ENCODE results near the gene C4orf50.

The C4orf50 gene

DNA sequence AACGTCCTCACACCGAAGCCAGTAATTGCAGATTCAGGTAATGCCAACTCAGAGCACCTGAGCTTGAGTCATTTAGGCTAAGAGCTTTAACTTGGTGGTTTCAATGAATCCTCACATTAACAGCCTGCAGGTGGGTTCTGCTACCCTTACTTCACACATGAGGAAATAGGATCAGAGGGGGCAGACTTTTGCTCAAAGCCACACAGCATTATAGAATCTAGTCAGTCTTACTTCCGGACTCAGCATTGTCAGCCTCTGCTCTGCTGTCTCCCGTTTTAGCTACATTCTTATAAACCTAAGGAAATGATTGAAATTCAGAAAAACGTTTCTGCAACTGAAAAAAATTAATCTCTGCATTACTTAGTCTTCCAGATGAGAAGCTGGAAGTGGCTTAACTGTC, 6.0 kb downstream of the C4orf50 start:
- no peak for ATAC-seq
- TF ChIP-seq PPARA (CRISPR knock-in tag; IDR thresholded peaks at IDR 0.05; ENCODE audit: borderline replicate concordance) (no peak), ESRRG (CRISPR knock-in tag; IDR thresholded peaks at IDR 0.05) (no peak), CSDC2 (CRISPR knock-in tag; IDR thresholded peaks at IDR 0.05) (no peak), OSR1 (CRISPR knock-in tag; IDR thresholded peaks at IDR 0.05) (no peak), ZFP30 (CRISPR knock-in tag; IDR thresholded peaks at IDR 0.05) (no peak), BACH2 (CRISPR knock-in tag; IDR thresholded peaks at IDR 0.05; ENCODE audit: borderline replicate concordance) (no peak), ISL1 (CRISPR knock-in tag; IDR thresholded peaks at IDR 0.05) (no peak), TOX (CRISPR knock-in tag; IDR thresholded peaks at IDR 0.05; ENCODE audit: borderline replicate concordance) (no peak), ZFP3 (CRISPR knock-in tag; IDR thresholded peaks at IDR 0.05) (no peak)
- TF ChIP-seq, protein P1, sequence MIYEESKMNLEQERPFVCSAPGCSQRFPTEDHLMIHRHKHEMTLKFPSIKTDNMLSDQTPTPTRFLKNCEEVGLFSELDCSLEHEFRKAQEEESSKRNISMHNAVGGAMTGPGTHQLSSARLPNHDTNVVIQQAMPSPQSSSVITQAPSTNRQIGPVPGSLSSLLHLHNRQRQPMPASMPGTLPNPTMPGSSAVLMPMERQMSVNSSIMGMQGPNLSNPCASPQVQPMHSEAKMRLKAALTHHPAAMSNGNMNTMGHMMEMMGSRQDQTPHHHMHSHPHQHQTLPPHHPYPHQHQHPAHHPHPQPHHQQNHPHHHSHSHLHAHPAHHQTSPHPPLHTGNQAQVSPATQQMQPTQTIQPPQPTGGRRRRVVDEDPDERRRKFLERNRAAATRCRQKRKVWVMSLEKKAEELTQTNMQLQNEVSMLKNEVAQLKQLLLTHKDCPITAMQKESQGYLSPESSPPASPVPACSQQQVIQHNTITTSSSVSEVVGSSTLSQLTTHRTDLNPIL (CRISPR knock-in tag; IDR thresholded peaks at IDR 0.05; ENCODE audit: low read depth), result no peak
- TF ChIP-seq, protein P2, sequence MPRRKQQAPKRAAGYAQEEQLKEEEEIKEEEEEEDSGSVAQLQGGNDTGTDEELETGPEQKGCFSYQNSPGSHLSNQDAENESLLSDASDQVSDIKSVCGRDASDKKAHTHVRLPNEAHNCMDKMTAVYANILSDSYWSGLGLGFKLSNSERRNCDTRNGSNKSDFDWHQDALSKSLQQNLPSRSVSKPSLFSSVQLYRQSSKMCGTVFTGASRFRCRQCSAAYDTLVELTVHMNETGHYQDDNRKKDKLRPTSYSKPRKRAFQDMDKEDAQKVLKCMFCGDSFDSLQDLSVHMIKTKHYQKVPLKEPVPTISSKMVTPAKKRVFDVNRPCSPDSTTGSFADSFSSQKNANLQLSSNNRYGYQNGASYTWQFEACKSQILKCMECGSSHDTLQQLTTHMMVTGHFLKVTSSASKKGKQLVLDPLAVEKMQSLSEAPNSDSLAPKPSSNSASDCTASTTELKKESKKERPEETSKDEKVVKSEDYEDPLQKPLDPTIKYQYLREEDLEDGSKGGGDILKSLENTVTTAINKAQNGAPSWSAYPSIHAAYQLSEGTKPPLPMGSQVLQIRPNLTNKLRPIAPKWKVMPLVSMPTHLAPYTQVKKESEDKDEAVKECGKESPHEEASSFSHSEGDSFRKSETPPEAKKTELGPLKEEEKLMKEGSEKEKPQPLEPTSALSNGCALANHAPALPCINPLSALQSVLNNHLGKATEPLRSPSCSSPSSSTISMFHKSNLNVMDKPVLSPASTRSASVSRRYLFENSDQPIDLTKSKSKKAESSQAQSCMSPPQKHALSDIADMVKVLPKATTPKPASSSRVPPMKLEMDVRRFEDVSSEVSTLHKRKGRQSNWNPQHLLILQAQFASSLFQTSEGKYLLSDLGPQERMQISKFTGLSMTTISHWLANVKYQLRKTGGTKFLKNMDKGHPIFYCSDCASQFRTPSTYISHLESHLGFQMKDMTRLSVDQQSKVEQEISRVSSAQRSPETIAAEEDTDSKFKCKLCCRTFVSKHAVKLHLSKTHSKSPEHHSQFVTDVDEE (CRISPR knock-in tag; IDR thresholded peaks at IDR 0.05), result no peak

DNA sequence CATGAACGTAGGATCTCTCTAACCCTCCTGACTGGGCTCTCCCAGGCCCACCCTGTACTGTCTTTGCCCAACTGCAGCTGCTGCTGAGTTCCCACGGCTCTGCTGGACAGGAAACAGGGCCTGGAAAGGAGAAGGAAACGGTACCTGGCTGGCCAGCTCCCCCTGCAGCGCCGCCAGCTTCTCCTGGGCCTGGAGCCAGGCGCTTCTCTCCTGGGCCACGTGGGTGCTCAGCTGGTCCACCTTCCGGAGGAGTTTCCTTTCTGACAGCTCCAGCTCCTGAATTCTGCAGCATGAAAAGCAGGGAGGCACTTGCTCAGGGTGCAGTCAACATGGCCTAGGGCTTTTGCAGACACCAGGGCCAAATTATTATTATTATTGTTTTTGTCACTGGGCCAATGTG, 6.5 kb downstream of the C4orf50 start:
- no peak for TF ChIP-seq ESRRG (CRISPR knock-in tag; IDR thresholded peaks at IDR 0.05)
- TF ChIP-seq ARNTL (CRISPR knock-in tag; IDR thresholded peaks at IDR 0.05; ENCODE audit: borderline replicate concordance, low read depth), result no peak
- no peak for TF ChIP-seq OSR1 (CRISPR knock-in tag; IDR thresholded peaks at IDR 0.05)
- no peak for TF ChIP-seq ZFP30 (CRISPR knock-in tag; IDR thresholded peaks at IDR 0.05)
- no peak for TF ChIP-seq RARB (CRISPR knock-in tag; IDR thresholded peaks at IDR 0.05)
- no peak for TF ChIP-seq TCF4 (CRISPR knock-in tag; IDR thresholded peaks at IDR 0.05; ENCODE audit: borderline replicate concordance)
- TF ChIP-seq BACH2 (CRISPR knock-in tag; IDR thresholded peaks at IDR 0.05; ENCODE audit: borderline replicate concordance), result no peak
- TF ChIP-seq, protein P3, sequence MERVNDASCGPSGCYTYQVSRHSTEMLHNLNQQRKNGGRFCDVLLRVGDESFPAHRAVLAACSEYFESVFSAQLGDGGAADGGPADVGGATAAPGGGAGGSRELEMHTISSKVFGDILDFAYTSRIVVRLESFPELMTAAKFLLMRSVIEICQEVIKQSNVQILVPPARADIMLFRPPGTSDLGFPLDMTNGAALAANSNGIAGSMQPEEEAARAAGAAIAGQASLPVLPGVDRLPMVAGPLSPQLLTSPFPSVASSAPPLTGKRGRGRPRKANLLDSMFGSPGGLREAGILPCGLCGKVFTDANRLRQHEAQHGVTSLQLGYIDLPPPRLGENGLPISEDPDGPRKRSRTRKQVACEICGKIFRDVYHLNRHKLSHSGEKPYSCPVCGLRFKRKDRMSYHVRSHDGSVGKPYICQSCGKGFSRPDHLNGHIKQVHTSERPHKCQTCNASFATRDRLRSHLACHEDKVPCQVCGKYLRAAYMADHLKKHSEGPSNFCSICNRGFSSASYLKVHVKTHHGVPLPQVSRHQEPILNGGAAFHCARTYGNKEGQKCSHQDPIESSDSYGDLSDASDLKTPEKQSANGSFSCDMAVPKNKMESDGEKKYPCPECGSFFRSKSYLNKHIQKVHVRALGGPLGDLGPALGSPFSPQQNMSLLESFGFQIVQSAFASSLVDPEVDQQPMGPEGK (CRISPR knock-in tag; IDR thresholded peaks at IDR 0.05; ENCODE audit: borderline replicate concordance), result no peak
- no peak for TF ChIP-seq ZFP3 (CRISPR knock-in tag; IDR thresholded peaks at IDR 0.05)
- TF ChIP-seq CSDC2 (CRISPR knock-in tag; IDR thresholded peaks at IDR 0.05), result no peak
- TF ChIP-seq TOX (CRISPR knock-in tag; IDR thresholded peaks at IDR 0.05; ENCODE audit: borderline replicate concordance), result no peak
- no peak for TF ChIP-seq GLIS3 (CRISPR knock-in tag; IDR thresholded peaks at IDR 0.05)
- TF ChIP-seq ISL1 (CRISPR knock-in tag; IDR thresholded peaks at IDR 0.05), result no peak
- TF ChIP-seq SNAI2 (CRISPR knock-in tag; IDR thresholded peaks at IDR 0.05), result no peak
- ATAC-seq, result no peak

DNA sequence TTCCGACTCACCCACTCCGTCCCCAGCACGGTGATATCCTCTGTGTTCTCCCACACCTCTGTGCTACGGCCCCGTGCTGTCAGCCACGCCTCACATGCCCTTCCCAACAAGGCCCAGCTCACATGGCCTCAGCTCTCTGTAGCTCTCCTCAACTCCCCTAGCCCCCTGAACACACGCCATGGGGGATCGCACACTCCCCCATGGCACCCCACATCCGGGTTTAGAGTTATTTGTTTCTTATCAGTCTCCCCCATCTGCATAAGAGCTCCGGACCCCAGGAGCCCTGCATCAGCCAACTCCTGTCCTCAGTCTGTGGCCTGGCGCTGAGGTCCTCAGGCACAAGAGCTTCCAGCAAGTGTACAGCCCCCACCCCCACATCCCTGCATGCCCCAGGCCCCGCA, 7.0 kb downstream of the C4orf50 start:
- TF ChIP-seq SNAI2 (CRISPR knock-in tag; IDR thresholded peaks at IDR 0.05) (no peak), CSDC2 (CRISPR knock-in tag; IDR thresholded peaks at IDR 0.05) (no peak), ZNF565 (CRISPR knock-in tag; conservative IDR thresholded peaks at IDR 0.05; ENCODE audit: low read depth) (no peak), ZNF8 (CRISPR knock-in tag; IDR thresholded peaks at IDR 0.05) (no peak), ESRRG (CRISPR knock-in tag; IDR thresholded peaks at IDR 0.05) (no peak), ZC3H10 (CRISPR knock-in tag; IDR thresholded peaks at IDR 0.05) (no peak), ZFP3 (CRISPR knock-in tag; IDR thresholded peaks at IDR 0.05) (no peak), TCF4 (CRISPR knock-in tag; IDR thresholded peaks at IDR 0.05; ENCODE audit: borderline replicate concordance) (no peak), OSR1 (CRISPR knock-in tag; IDR thresholded peaks at IDR 0.05) (no peak)
- TF ChIP-seq, protein P1 (CRISPR knock-in tag; IDR thresholded peaks at IDR 0.05; ENCODE audit: low read depth), result no peak
- TF ChIP-seq, protein P4, sequence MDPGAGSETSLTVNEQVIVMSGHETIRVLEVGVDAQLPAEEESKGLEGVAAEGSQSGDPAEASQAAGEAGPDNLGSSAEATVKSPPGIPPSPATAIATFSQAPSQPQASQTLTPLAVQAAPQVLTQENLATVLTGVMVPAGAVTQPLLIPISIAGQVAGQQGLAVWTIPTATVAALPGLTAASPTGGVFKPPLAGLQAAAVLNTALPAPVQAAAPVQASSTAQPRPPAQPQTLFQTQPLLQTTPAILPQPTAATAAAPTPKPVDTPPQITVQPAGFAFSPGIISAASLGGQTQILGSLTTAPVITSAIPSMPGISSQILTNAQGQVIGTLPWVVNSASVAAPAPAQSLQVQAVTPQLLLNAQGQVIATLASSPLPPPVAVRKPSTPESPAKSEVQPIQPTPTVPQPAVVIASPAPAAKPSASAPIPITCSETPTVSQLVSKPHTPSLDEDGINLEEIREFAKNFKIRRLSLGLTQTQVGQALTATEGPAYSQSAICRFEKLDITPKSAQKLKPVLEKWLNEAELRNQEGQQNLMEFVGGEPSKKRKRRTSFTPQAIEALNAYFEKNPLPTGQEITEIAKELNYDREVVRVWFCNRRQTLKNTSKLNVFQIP (CRISPR knock-in tag; IDR thresholded peaks at IDR 0.05; ENCODE audit: borderline replicate concordance, low read depth), result no peak
- TF ChIP-seq, protein P5, sequence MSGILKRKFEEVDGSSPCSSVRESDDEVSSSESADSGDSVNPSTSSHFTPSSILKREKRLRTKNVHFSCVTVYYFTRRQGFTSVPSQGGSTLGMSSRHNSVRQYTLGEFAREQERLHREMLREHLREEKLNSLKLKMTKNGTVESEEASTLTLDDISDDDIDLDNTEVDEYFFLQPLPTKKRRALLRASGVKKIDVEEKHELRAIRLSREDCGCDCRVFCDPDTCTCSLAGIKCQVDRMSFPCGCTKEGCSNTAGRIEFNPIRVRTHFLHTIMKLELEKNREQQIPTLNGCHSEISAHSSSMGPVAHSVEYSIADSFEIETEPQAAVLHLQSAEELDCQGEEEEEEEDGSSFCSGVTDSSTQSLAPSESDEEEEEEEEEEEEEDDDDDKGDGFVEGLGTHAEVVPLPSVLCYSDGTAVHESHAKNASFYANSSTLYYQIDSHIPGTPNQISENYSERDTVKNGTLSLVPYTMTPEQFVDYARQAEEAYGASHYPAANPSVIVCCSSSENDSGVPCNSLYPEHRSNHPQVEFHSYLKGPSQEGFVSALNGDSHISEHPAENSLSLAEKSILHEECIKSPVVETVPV (CRISPR knock-in tag; IDR thresholded peaks at IDR 0.05), result no peak
- no peak for ATAC-seq

Measured in SK-N-SH treated with all-trans-retinoic acid at 6 μM for 48 hours (cell line).